Stimulated activated CD4-positive, alpha-beta T cell treated with anti-CD3 and anti-CD28 coated beads, Interleukin-2, amount 100 ng/mL, for 48 hours (primary cell): ENCODE measurements around the gene HOXC13.

Source experiments
- DNase-seq, 2 donors: peaks; one replicate each; pipeline ENCODE4 v3.0.0-alpha.2; 2020

Gene HOXC13

GRCh38 chr12:53995378-53996239 lies 57.0 kb downstream of the HOXC13 start:
- DNase-seq, result no peak
